ENCODE data around the gene ASB3. TPM values are rescaled to one million over a fixed set of nuclear protein-coding genes. Genes with fewer than 3 reads are reported as not detected.

The ASB3 gene
- polyA plus RNA-seq, 3 donors, result 6.7 to 14.9 (median 8.1) TPM

- H2AFZ ChIP-seq (ENCODE audit: insufficient read depth, low read depth, low read length, poor library complexity, severe bottlenecking), result no peak overlapping the region
- H4K20me1 ChIP-seq (ENCODE audit: insufficient read depth, low read length), result no peaks in the 10 kb centered on the region
- Mint-ChIP-seq H3K36me3 (no peaks in the 10 kb centered on the region), H3K9me3 (peaks cover 0 to 8% (median 3%) of the 10 kb centered on the region in 7 donors), H3K27ac (no peak overlapping the region), H3K27me3 (ENCODE audit: low read depth in 3 of 3) (peaks cover 0 to 3% (median 2%) of the 10 kb centered on the region in 3 donors), H3K4me3 (no peak overlapping the region), H3K4me1 (no peaks in the 10 kb centered on the region)
- 94% methylated on average over 2 of the region's 3 CpGs for WGBS (ENCODE audit: insufficient coverage)
- no peak overlapping the region for H3K9ac ChIP-seq (ENCODE audit: insufficient read depth, low read length, poor library complexity, severe bottlenecking)
- DNase-seq, result no peak
- H3K79me2 ChIP-seq (ENCODE audit: insufficient read depth, low read length), result no peaks in the 10 kb centered on the region
- intact Hi-C loops (cut with micrococcal nuclease), result no loop called here
- no peak overlapping the region for H3K4me3 ChIP-seq (replicated peaks in 1 of 3; ENCODE audit: low read depth in 2 of 3, low read length in 3 of 3)
- no peak overlapping the region for H3K4me2 ChIP-seq (replicated peaks; ENCODE audit: extremely low read depth, low read length, poor library complexity, severe bottlenecking)
- H3K9me3 ChIP-seq (replicated peaks in 1 of 2; ENCODE audit: control insufficient read depth in 1 of 2, insufficient read depth in 1 of 2, low read length in 2 of 2), result peaks cover 0 to 3% of the 10 kb centered on the region in 2 donors
- no peaks in the 10 kb centered on the region for H3K4me1 ChIP-seq (ENCODE audit: control insufficient read depth in 1 of 2, insufficient read depth in 2 of 2, low read length in 2 of 2)
- H3K36me3 ChIP-seq (replicated peaks in 1 of 2; ENCODE audit: control insufficient read depth in 1 of 2, insufficient read depth in 2 of 2, low read length in 2 of 2), result no peaks in the 10 kb centered on the region
- no peak overlapping the region for H3K27ac ChIP-seq (ENCODE audit: low read depth in 1 of 2, low read length in 2 of 2)
- H3K27me3 ChIP-seq (ENCODE audit: control insufficient read depth in 2 of 2, insufficient read depth in 2 of 2, low read length in 2 of 2), result no peaks in the 10 kb centered on the region
- TF ChIP-seq CTCF (IDR thresholded peaks at IDR 0.05), result no peak
Observed at GRCh38 chr2:53631313-53632125, 155.2 kb downstream of the ASB3 start.

- Mint-ChIP-seq H3K27me3 (ENCODE audit: low read depth in 3 of 3) (peaks cover 0 to 3% (median 2%) of the 10 kb centered on the region in 3 donors), H3K27ac (no peak overlapping the region), H3K4me1 (no peaks in the 10 kb centered on the region), H3K4me3 (no peak overlapping the region), H3K9me3 (peaks cover 0 to 12% (median 6%) of the 10 kb centered on the region in 7 donors), H3K36me3 (no peaks in the 10 kb centered on the region)
- Histone ChIP-seq H3K9me3 (replicated peaks in 1 of 2; ENCODE audit: control insufficient read depth in 1 of 2, insufficient read depth in 1 of 2, low read length in 2 of 2) (peaks cover 3 to 5% of the 10 kb centered on the region in 2 donors), H3K27me3 (ENCODE audit: control insufficient read depth in 2 of 2, insufficient read depth in 2 of 2, low read length in 2 of 2) (no peaks in the 10 kb centered on the region), H3K36me3 (replicated peaks in 1 of 2; ENCODE audit: control insufficient read depth in 1 of 2, insufficient read depth in 2 of 2, low read length in 2 of 2) (no peaks in the 10 kb centered on the region), H3K79me2 (ENCODE audit: insufficient read depth, low read length) (no peaks in the 10 kb centered on the region), H3K4me2 (replicated peaks; ENCODE audit: extremely low read depth, low read length, poor library complexity, severe bottlenecking) (no peak overlapping the region), H4K20me1 (ENCODE audit: insufficient read depth, low read length) (no peaks in the 10 kb centered on the region), H3K9ac (ENCODE audit: insufficient read depth, low read length, poor library complexity, severe bottlenecking) (no peak overlapping the region), H3K27ac (ENCODE audit: low read depth in 1 of 2, low read length in 2 of 2) (no peak overlapping the region), H3K4me1 (ENCODE audit: control insufficient read depth in 1 of 2, insufficient read depth in 2 of 2, low read length in 2 of 2) (no peaks in the 10 kb centered on the region), H2AFZ (ENCODE audit: insufficient read depth, low read depth, low read length, poor library complexity, severe bottlenecking) (no peak overlapping the region), H3K4me3 (replicated peaks in 1 of 3; ENCODE audit: low read depth in 2 of 3, low read length in 3 of 3) (no peak overlapping the region)
- DNase-seq, result no peak
- TF ChIP-seq CTCF (IDR thresholded peaks at IDR 0.05), result no peak
- intact Hi-C loops (cut with micrococcal nuclease), result no loop called here
- 93% methylated on average over 3 of the region's 7 CpGs for WGBS (ENCODE audit: insufficient coverage)
Observed at GRCh38 chr2:53630026-53630606, 156.6 kb downstream of the ASB3 start.

All from CD14-positive monocyte (primary cell).